Measurements from ENCODE around the gene DPEP1.
"Not testable (repeated sequence)": the region's sequence is repeated elsewhere in the genome, so short reads cannot be mapped to it uniquely, and the experiment has no call there.

Gene DPEP1

DNA sequence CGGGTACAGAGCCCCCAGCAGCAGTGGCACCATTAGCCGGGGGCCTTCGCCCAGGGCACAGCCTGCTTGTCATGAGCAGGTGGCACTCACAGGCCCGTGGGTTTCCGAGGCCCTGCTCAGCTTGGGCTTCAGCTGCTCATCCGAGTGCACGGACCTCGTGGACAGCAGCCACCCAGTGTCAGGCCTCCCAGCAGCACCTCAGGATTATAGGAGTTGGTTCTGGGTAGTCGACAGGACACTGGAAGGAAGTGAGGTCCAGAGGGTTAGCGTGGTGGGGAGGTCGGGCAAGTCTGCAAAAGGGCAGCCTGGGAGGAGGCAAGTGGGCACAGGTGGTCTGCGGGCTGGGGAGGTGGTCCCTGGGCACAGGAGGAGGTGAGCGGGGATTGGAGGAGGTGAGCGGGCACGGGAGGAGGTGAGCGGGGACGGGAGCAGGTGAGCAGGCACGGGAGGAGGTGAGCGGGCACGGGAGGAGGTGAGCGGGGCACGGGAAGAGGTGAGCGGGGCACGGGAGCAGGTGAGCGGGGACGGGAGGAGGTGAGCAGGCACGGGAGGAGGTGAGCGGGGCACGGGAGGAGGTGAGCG lies 43.0 kb upstream of the DPEP1 start:
- H3K9me3 ChIP-seq (ENCODE audit: low read length), result no peaks in the 10 kb centered on the region
- no peak overlapping the region for H3K27ac ChIP-seq (ENCODE audit: low read depth, low read length, poor library complexity, severe bottlenecking)
- TF ChIP-seq, protein P1, sequence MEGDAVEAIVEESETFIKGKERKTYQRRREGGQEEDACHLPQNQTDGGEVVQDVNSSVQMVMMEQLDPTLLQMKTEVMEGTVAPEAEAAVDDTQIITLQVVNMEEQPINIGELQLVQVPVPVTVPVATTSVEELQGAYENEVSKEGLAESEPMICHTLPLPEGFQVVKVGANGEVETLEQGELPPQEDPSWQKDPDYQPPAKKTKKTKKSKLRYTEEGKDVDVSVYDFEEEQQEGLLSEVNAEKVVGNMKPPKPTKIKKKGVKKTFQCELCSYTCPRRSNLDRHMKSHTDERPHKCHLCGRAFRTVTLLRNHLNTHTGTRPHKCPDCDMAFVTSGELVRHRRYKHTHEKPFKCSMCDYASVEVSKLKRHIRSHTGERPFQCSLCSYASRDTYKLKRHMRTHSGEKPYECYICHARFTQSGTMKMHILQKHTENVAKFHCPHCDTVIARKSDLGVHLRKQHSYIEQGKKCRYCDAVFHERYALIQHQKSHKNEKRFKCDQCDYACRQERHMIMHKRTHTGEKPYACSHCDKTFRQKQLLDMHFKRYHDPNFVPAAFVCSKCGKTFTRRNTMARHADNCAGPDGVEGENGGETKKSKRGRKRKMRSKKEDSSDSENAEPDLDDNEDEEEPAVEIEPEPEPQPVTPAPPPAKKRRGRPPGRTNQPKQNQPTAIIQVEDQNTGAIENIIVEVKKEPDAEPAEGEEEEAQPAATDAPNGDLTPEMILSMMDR (IDR thresholded peaks at IDR 0.05; ENCODE audit: low read length), result no peak
- TF ChIP-seq EZH2 (IDR thresholded peaks at IDR 0.05; ENCODE audit: borderline replicate concordance, low read length), result no peak
- no peak overlapping the region for H3K4me3 ChIP-seq (ENCODE audit: low read depth, low read length, poor library complexity, severe bottlenecking)
- peaks cover 19% of the 10 kb centered on the region for H3K27me3 ChIP-seq (ENCODE audit: insufficient read depth, low read length)
- peaks cover 7% of the 10 kb centered on the region; the same call in 1 of the 2 replicates for H3F3A ChIP-seq (ENCODE audit: insufficient read depth, low read length)
- no peak overlapping the region for H2AFZ ChIP-seq (ENCODE audit: low read length)
- no peaks in the 10 kb centered on the region for H3K79me2 ChIP-seq (ENCODE audit: insufficient read depth, low read length)
- no peak overlapping the region for H3K4me2 ChIP-seq (ENCODE audit: low read length)
- no peaks in the 10 kb centered on the region for H4K20me1 ChIP-seq (ENCODE audit: insufficient read depth, low read length)
- peaks cover 13% of the 10 kb centered on the region for H3K4me1 ChIP-seq (ENCODE audit: insufficient read depth, low read length, severe bottlenecking)
- H3K9ac ChIP-seq (ENCODE audit: low read length), result no peak overlapping the region
- H3K9me2 ChIP-seq (ENCODE audit: low read depth, low read length), result no peaks in the 10 kb centered on the region
- H3K36me3 ChIP-seq (ENCODE audit: insufficient read depth, low read length), result no peaks in the 10 kb centered on the region; the same call in 1 of the 2 replicates

DNA sequence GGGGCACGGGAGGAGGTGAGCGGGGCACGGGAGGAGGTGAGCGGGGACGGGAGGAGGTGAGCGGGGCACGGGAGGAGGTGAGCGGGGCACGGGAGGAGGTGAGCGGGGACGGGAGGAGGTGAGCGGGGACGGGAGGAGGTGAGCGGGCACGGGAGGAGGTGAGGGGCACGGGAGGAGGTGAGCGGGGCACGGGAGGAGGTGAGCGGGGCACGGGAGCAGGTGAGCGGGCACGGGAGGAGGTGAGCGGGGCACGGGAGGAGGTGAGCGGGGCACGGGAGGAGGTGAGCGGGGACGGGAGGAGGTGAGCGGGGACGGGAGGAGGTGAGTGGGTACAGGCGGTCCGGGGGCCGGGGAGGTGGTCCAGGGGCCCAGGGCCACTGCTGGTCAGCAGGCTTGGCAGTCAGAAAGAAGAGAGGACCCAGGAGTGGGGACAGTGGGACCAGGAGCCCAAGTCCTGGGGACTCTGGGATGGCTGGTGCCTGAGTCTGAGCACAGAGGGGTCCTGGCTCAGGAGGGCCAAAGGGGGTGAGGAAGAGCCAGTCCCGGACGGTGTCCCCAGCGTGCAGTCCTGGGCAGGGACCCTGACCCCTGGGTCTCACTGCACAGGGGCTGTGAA lies 42.4 kb upstream of the DPEP1 start:
- H3K4me2 ChIP-seq (ENCODE audit: low read length); H3K4me3 ChIP-seq (ENCODE audit: low read depth, low read length, poor library complexity, severe bottlenecking); H3F3A ChIP-seq (ENCODE audit: insufficient read depth, low read length); H3K79me2 ChIP-seq (ENCODE audit: insufficient read depth, low read length); H2AFZ ChIP-seq (ENCODE audit: low read length); H3K36me3 ChIP-seq (ENCODE audit: insufficient read depth, low read length); H3K27ac ChIP-seq (ENCODE audit: low read depth, low read length, poor library complexity, severe bottlenecking); H3K9ac ChIP-seq (ENCODE audit: low read length); H3K9me2 ChIP-seq (ENCODE audit: low read depth, low read length); H3K9me3 ChIP-seq (ENCODE audit: low read length); H3K4me1 ChIP-seq (ENCODE audit: insufficient read depth, low read length, severe bottlenecking); H4K20me1 ChIP-seq (ENCODE audit: insufficient read depth, low read length): not testable (repeated sequence)
- peaks cover 19% of the 10 kb centered on the region for H3K27me3 ChIP-seq (ENCODE audit: insufficient read depth, low read length)

DNA sequence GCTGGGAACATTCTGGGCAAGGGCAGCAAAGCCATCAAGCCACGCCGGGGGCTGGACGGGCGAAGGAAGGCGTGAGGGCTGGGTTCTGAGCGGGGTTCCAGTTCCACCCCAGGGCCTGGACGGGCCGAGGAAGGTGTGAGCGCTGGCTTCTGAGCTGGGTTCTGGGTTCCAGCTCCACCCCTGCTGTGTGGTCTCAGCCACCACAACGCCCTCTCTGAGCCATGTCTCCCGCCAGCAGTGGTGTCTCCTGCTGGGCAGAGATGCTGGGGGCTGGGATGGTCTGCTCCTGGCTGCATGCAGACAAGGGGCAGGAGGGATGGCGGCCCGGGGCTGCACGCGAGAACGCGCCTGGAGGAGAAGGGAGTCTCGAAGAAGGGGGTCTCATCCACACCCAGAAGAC lies 41.8 kb upstream of the DPEP1 start:
- Histone ChIP-seq H3K9me2 (ENCODE audit: low read depth, low read length) (no peaks in the 10 kb centered on the region), H3K79me2 (ENCODE audit: insufficient read depth, low read length) (no peaks in the 10 kb centered on the region), H3K9ac (ENCODE audit: low read length) (no peak overlapping the region), H4K20me1 (ENCODE audit: insufficient read depth, low read length) (no peaks in the 10 kb centered on the region), H3K27ac (ENCODE audit: low read depth, low read length, poor library complexity, severe bottlenecking) (no peak overlapping the region), H3K27me3 (ENCODE audit: insufficient read depth, low read length) (peaks cover 19% of the 10 kb centered on the region), H3K4me3 (ENCODE audit: low read depth, low read length, poor library complexity, severe bottlenecking) (no peak overlapping the region), H3K4me1 (ENCODE audit: insufficient read depth, low read length, severe bottlenecking) (peaks cover 7% of the 10 kb centered on the region), H2AFZ (ENCODE audit: low read length) (no peak overlapping the region), H3F3A (ENCODE audit: insufficient read depth, low read length) (peaks cover 4% of the 10 kb centered on the region; the same call in 1 of the 2 replicates), H3K36me3 (ENCODE audit: insufficient read depth, low read length) (no peaks in the 10 kb centered on the region; the same call in 1 of the 2 replicates), H3K4me2 (ENCODE audit: low read length) (no peak overlapping the region), H3K9me3 (ENCODE audit: low read length) (no peaks in the 10 kb centered on the region)
- TF ChIP-seq, protein P1 (IDR thresholded peaks at IDR 0.05; ENCODE audit: low read length), result no peak
- no peak for TF ChIP-seq EZH2 (IDR thresholded peaks at IDR 0.05; ENCODE audit: borderline replicate concordance, low read length)

DNA sequence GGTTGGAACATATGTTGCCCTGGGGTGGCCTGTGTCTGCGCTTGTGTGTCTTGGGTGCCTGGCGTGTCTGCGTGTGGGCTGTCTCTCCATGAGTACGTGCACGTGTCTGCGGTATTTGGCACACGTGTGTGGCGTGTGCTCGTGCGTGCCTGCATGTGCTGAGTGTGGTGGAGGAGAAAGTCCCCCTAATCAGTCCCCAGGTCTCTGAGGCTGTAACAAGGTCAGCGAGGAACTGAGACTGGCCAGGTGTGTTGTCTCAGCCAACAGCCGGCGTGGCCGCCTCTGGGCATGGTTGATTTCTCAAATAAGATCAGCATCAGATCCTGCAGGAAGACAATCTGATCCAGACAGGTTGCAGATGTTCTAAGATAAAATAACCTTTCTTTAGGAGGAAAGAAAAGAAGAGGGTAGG lies 41.4 kb upstream of the DPEP1 start:
- H3K79me2 ChIP-seq (ENCODE audit: insufficient read depth, low read length), result no peaks in the 10 kb centered on the region
- H3K4me2 ChIP-seq (ENCODE audit: low read length), result no peak overlapping the region
- peaks cover 22% of the 10 kb centered on the region for H3K27me3 ChIP-seq (ENCODE audit: insufficient read depth, low read length)
- H3K4me3 ChIP-seq (ENCODE audit: low read depth, low read length, poor library complexity, severe bottlenecking), result no peak overlapping the region
- H3K9me3 ChIP-seq (ENCODE audit: low read length), result no peaks in the 10 kb centered on the region
- no peaks in the 10 kb centered on the region for H4K20me1 ChIP-seq (ENCODE audit: insufficient read depth, low read length)
- no peaks in the 10 kb centered on the region for H3F3A ChIP-seq (ENCODE audit: insufficient read depth, low read length)
- H3K9me2 ChIP-seq (ENCODE audit: low read depth, low read length), result no peaks in the 10 kb centered on the region
- no peaks in the 10 kb centered on the region; the same call in 1 of the 2 replicates for H3K36me3 ChIP-seq (ENCODE audit: insufficient read depth, low read length)
- H3K4me1 ChIP-seq (ENCODE audit: insufficient read depth, low read length, severe bottlenecking), result peaks cover 7% of the 10 kb centered on the region
- no peak overlapping the region for H2AFZ ChIP-seq (ENCODE audit: low read length)
- H3K9ac ChIP-seq (ENCODE audit: low read length), result no peak overlapping the region
- TF ChIP-seq, protein P1 (IDR thresholded peaks at IDR 0.05; ENCODE audit: low read length), result no peak
- no peak for TF ChIP-seq EZH2 (IDR thresholded peaks at IDR 0.05; ENCODE audit: borderline replicate concordance, low read length)
- H3K27ac ChIP-seq (ENCODE audit: low read depth, low read length, poor library complexity, severe bottlenecking), result no peak overlapping the region
